K562 (cell line): ENCODE measurements around the gene SATB2. TPM values are rescaled to one million over a fixed set of nuclear protein-coding genes. Genes with fewer than 3 reads are reported as not detected.

Experiments used
- ATAC-seq: fragments of 200-7000 bp; cut with Tn5 transposase; 3 replicates; pipeline ENCODE4 v1.9.1; 2020; ENCODE audit warnings: moderate library complexity
- BruUV-seq: library from RNA; stranded (reverse); fragments of 400-500 nt; replicated peaks from 2 replicates; lab custom pipeline; 2021; lab: Mats Ljungman, UMichigan
- CTCF ChIA-PET: fragments of 300-600 bp; formaldehyde crosslinking; extraction: SDS; loops from one replicate; lab custom pipeline; 2021; ENCODE audit warnings: low intra/inter-chr PET ratio; lab: Yijun Ruan, JAX
- POLR2A ChIA-PET: fragments of 300-600, 350-650 bp; sonication (Branson Sonifier 250); formaldehyde crosslinking; extraction: SDS; loops from one replicate; lab custom pipeline; 2021; ENCODE audit warnings: antibody characterized with exemption, inconsistent platforms; lab: Yijun Ruan, JAX
- DNase-seq, 4 experiments: peaks; one replicate each; pipeline versions ENCODE4 v3.0.0 to v3.0.0-alpha.2; 2011 to 2018; ENCODE audit warnings: low spot score in 3 of 4, mixed read lengths in 3 of 4; ENCODE audit errors: extremely low read depth in 1 of 4
- FAIRE-seq: peaks from 2 replicates; lab custom pipeline; 2011; peaks lifted over from hg19 to GRCh38; lab: Jason Lieb, UNC
- H2AFZ ChIP-seq: 2 replicates; pipeline ENCODE4 v1.6.0; 2011; ENCODE audit warnings: low read depth, low read length, control low read depth, inconsistent platforms
- H3K27ac ChIP-seq: fragments of 200-600 bp; 3 replicates; pipeline ENCODE4 v1.8.0; 2011; ENCODE audit warnings: low read depth, mild to moderate bottlenecking, control low read depth, inconsistent platforms, low read length, moderate library complexity, mixed read lengths; ENCODE audit errors: extremely low read depth
- H3K27me3 ChIP-seq, 2 experiments: fragments of 300-600 bp in 1 of 2; 2 replicates in 1 of 2; 3 replicates in 1 of 2; pipeline versions ENCODE4 v1.6.0 to v1.8.0; 2011; ENCODE audit warnings: inconsistent platforms in 2 of 2, low read length in 2 of 2, mild to moderate bottlenecking in 1 of 2, mixed read lengths in 1 of 2, moderate library complexity in 1 of 2; ENCODE audit not compliant: control insufficient read depth in 2 of 2, insufficient read depth in 2 of 2
- H3K36me3 ChIP-seq: fragments of 300-600 bp; 3 replicates; pipeline ENCODE4 v1.8.0; 2011; ENCODE audit warnings: mild to moderate bottlenecking, low read length, inconsistent platforms; ENCODE audit not compliant: control insufficient read depth, insufficient read depth
- H3K4me1 ChIP-seq, 2 experiments: fragments of 200-600 bp in 1 of 2; replicated peaks in 1 of 2; 2 replicates in 1 of 2; 3 replicates in 1 of 2; pipeline versions ENCODE4 v1.5.1 to v1.8.0; 2011; ENCODE audit warnings: inconsistent platforms in 2 of 2, low read length in 2 of 2, mild to moderate bottlenecking in 1 of 2, mixed read lengths in 1 of 2, moderate library complexity in 1 of 2; ENCODE audit not compliant: control insufficient read depth in 2 of 2, insufficient read depth in 2 of 2
- H3K4me2 ChIP-seq: 2 replicates; pipeline ENCODE4 v1.6.1; 2011; ENCODE audit warnings: low read length, control low read depth, inconsistent platforms, mixed read lengths; ENCODE audit not compliant: insufficient read depth
- H3K4me3 ChIP-seq: fragments of 200-600 bp; sonication (generic), shearing (Covaris generic); 2 replicates; pipeline ENCODE4 v1.5.1; 2016; ENCODE audit warnings: control low read depth, inconsistent platforms
- H3K79me2 ChIP-seq: fragments of 200-600 bp; 3 replicates; pipeline ENCODE4 v1.8.0; 2011; ENCODE audit warnings: low read length, inconsistent platforms; ENCODE audit not compliant: control insufficient read depth, insufficient read depth
- H3K9ac ChIP-seq, 2 experiments: 2 replicates each; pipeline versions ENCODE4 v1.6.0 to v1.6.1; 2011; ENCODE audit warnings: low read depth in 2 of 2, low read length in 2 of 2, control low read depth in 1 of 2, inconsistent platforms in 1 of 2, mild to moderate bottlenecking in 1 of 2, mixed read lengths in 1 of 2; ENCODE audit not compliant: insufficient read depth in 1 of 2
- H3K9me1 ChIP-seq: one replicate; pipeline ENCODE4 v1.6.0; 2011; ENCODE audit warnings: inconsistent platforms, mild to moderate bottlenecking, low read length, moderate library complexity; ENCODE audit not compliant: control insufficient read depth, insufficient read depth
- H3K9me3 ChIP-seq: replicated peaks from 2 replicates; pipeline ENCODE4 v1.5.1; 2011; ENCODE audit warnings: low read depth, low read length, inconsistent platforms; ENCODE audit not compliant: control insufficient read depth, insufficient read depth
- H4K20me1 ChIP-seq: replicated peaks from 2 replicates; pipeline ENCODE4 v1.6.1; 2011; ENCODE audit warnings: low read length, inconsistent platforms, mixed read lengths; ENCODE audit not compliant: control insufficient read depth, insufficient read depth
- C11orf30 ChIP-seq: fragments of 450-650 bp; IDR thresholded peaks from 2 replicates; pipeline ENCODE4 v1.6.1; 2016; ENCODE audit warnings: low read depth, mild to moderate bottlenecking
- KLF13 ChIP-seq: fragments of 450-650 bp; IDR thresholded peaks from 2 replicates; pipeline ENCODE4 v1.6.1; 2016; ENCODE audit warnings: missing genetic modification characterization, low read depth, mild to moderate bottlenecking, missing compliant biosample characterization, moderate library complexity, borderline replicate concordance
- MAFG ChIP-seq: fragments of 450-650 bp; conservative IDR thresholded peaks from 2 replicates; pipeline ENCODE4 v1.6.1; 2016; ENCODE audit warnings: missing genetic modification characterization, missing compliant biosample characterization
- MEF2A ChIP-seq: IDR thresholded peaks from 2 replicates; pipeline ENCODE4 v1.6.1; 2011; ENCODE audit warnings: low read depth, mild to moderate bottlenecking, low read length, moderate library complexity; ENCODE audit not compliant: control insufficient read depth
- PHF21A ChIP-seq: fragments of 450-650 bp; IDR thresholded peaks from 2 replicates; pipeline ENCODE4 v1.6.1; 2017; ENCODE audit warnings: low read depth, borderline replicate concordance
- PTBP1 ChIP-seq: fragments of 200-400 bp; formaldehyde crosslinking; IDR thresholded peaks from 2 replicates; pipeline ENCODE4 v1.6.1; 2017; ENCODE audit warnings: low read depth, low read length
- SMARCB1 ChIP-seq: IDR thresholded peaks from 2 replicates; pipeline ENCODE4 v1.6.1; 2011; ENCODE audit warnings: improper control_type of control experiment, low read depth; ENCODE audit not compliant: insufficient read length
- TEAD4 ChIP-seq, 2 experiments: sonication (generic) in 1 of 2; formaldehyde crosslinking in 1 of 2; IDR thresholded peaks; 2 replicates each; pipeline versions ENCODE4 v1.6.1 to v1.8.0; 2012 to 2022; ENCODE audit warnings: borderline replicate concordance in 1 of 2, inconsistent platforms in 1 of 2, low read length in 1 of 2, mild to moderate bottlenecking in 1 of 2, missing genetic modification reagents in 1 of 2
- ZNF23 ChIP-seq: fragments of 250-450 bp; sonication (Bioruptor Pico); IDR thresholded peaks from 2 replicates; pipeline ENCODE4 v1.4.0; 2020; ENCODE audit warnings: mild to moderate bottlenecking
- ZNF232 ChIP-seq: sonication (generic); formaldehyde crosslinking; IDR thresholded peaks from 2 replicates; pipeline ENCODE4 v1.8.0; 2022; ENCODE audit warnings: mild to moderate bottlenecking, missing genetic modification reagents
- ZNF408 ChIP-seq: fragments of 250-450 bp; sonication (Bioruptor Pico); IDR thresholded peaks from 2 replicates; pipeline ENCODE4 v1.4.0; 2020; ENCODE audit warnings: low read depth, mild to moderate bottlenecking, moderate library complexity
- WGBS: fragments of 100-300 bp; shearing (Covaris generic); methylation state at CpG from one replicate; pipeline ENCODE4 v1.1.6; 2016; ENCODE audit warnings: low coverage, mixed read lengths; ENCODE audit not compliant: insufficient coverage; ENCODE audit errors: missing lambda C conversion rate; 5-methylcytosine and 5-hydroxymethylcytosine counted together
- in situ Hi-C: fragments of 300-500 bp; cut with MboI; formaldehyde crosslinking; loops from 4 replicates; pipeline ENCODE4 v1.15.0; 2018; ENCODE audit warnings: inconsistent platforms, mixed read lengths
- intact Hi-C: fragments of 100-400 bp; cut with micrococcal nuclease; formaldehyde crosslinking; loops from 2 replicates; pipeline ENCODE4 v1.14.2; 2022
- polyA plus RNA-seq, 8 experiments: library from polyadenylated mRNA; depleted of rRNA in 4 of 8; stranded (reverse) in 5 of 8; unstranded in 3 of 8; fragments of >200 nt; fragmentation: Nextera tagmentation in 2 of 8; fragmentation: Illumina TruSeq in 1 of 8; extraction: Ambion mirVana in 2 of 8; extraction: Trizol in 1 of 8; gene quantifications; 2 replicates each; pipeline versions ENCODE4 v1.2.1 to v1.2.3, GENCODE V29; 2011 to 2014; ENCODE audit warnings: inconsistent platforms in 1 of 8, missing spikeins in 1 of 8
- total RNA-seq, 7 experiments: library from RNA; depleted of rRNA in 6 of 7; stranded (reverse); fragments of >200 nt in 6 of 7; fragmentation: Illumina TruSeq in 2 of 7; extraction: Trizol in 2 of 7; gene quantifications; 2 replicates each; pipeline versions ENCODE4 v1.2.1 to v1.2.3, GENCODE V29; 2011 to 2021; ENCODE audit warnings: low replicate concordance in 1 of 7
- TF ChIP-seq, protein P1 (sequence below): fragments of 250-450 bp; sonication (Bioruptor Pico); IDR thresholded peaks from 2 replicates; pipeline ENCODE4 v1.9.0; 2021; ENCODE audit warnings: mild to moderate bottlenecking, inconsistent platforms
- TF ChIP-seq, protein P2 (sequence below): sonication (generic); formaldehyde crosslinking; IDR thresholded peaks from 2 replicates; pipeline ENCODE4 v1.8.1; 2023; ENCODE audit warnings: mild to moderate bottlenecking, missing genetic modification reagents, moderate library complexity
- TF ChIP-seq, protein P3 (sequence below): fragments of 250-450 bp; sonication (Bioruptor Pico); IDR thresholded peaks from 2 replicates; pipeline ENCODE4 v1.4.0; 2020

Gene SATB2
- total and polyA plus RNA-seq, 9 of the 15 experiments (the other 6 are each of a cell fraction or from before 2014, with no cell fraction given): 4.5 to 34.0 (median 15.1) TPM

DNA sequence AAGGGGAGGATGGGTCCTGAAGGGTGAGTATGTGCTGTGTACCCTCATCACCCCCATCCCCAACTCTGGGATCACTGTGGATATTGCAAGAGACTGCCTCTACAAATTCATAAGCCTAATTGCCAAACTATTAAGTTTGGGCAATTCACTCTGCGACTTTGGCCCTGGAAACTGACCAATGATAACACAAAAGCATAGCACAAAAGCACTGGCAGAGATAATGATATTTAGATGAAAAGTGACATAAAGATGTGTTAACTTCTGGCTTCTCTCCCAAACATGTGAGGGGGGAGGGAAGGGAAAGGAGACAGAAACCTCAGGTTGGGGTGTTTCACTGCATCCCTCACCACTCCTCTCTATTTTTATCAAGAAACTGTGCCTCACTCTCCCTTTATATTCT is 150.3 kb downstream of the SATB2 start:
- Histone ChIP-seq H3K4me3 (no peak overlapping the region), H3K9me1 (no peaks in the 10 kb centered on the region), H3K4me1 (no peaks in the 10 kb centered on the region), H3K27ac (no peak overlapping the region), H3K4me2 (no peak overlapping the region), H3K27me3 (no peaks in the 10 kb centered on the region), H4K20me1 (no peaks in the 10 kb centered on the region), H3K9ac (no peak overlapping the region), H3K36me3 (peaks cover 92% of the 10 kb centered on the region), H2AFZ (no peak overlapping the region), H3K9me3 (no peaks in the 10 kb centered on the region), H3K79me2 (no peaks in the 10 kb centered on the region)
- 89% methylated on average over 1 of the region's 1 CpG for WGBS
- in situ Hi-C loops: no loop called here
- DNase-seq: no peak
- no peak for ATAC-seq
- ChIA-PET CTCF (no interaction called here), POLR2A (no interaction called here)
- BruUV-seq: no TSS peak
- intact Hi-C loops: no loop called here
- FAIRE-seq: no peak
- TF ChIP-seq ZNF232 (CRISPR knock-in tag) (no peak), TEAD4 (IDR thresholded peaks at IDR 0.05; ENCODE audit: low read length) (no peak), TEAD4 (CRISPR knock-in tag; IDR thresholded peaks at IDR 0.05; ENCODE audit: borderline replicate concordance) (no peak), C11orf30 (no peak), ZNF23 (CRISPR knock-in tag) (no peak), MAFG (no peak), ZNF408 (CRISPR knock-in tag) (no peak), PHF21A (no peak), MEF2A (no peak), PTBP1 (no peak), SMARCB1 (no peak), KLF13 (no peak)
- TF ChIP-seq, protein P1, sequence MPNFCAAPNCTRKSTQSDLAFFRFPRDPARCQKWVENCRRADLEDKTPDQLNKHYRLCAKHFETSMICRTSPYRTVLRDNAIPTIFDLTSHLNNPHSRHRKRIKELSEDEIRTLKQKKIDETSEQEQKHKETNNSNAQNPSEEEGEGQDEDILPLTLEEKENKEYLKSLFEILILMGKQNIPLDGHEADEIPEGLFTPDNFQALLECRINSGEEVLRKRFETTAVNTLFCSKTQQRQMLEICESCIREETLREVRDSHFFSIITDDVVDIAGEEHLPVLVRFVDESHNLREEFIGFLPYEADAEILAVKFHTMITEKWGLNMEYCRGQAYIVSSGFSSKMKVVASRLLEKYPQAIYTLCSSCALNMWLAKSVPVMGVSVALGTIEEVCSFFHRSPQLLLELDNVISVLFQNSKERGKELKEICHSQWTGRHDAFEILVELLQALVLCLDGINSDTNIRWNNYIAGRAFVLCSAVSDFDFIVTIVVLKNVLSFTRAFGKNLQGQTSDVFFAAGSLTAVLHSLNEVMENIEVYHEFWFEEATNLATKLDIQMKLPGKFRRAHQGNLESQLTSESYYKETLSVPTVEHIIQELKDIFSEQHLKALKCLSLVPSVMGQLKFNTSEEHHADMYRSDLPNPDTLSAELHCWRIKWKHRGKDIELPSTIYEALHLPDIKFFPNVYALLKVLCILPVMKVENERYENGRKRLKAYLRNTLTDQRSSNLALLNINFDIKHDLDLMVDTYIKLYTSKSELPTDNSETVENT (CRISPR knock-in tag): no peak
- TF ChIP-seq, protein P2, sequence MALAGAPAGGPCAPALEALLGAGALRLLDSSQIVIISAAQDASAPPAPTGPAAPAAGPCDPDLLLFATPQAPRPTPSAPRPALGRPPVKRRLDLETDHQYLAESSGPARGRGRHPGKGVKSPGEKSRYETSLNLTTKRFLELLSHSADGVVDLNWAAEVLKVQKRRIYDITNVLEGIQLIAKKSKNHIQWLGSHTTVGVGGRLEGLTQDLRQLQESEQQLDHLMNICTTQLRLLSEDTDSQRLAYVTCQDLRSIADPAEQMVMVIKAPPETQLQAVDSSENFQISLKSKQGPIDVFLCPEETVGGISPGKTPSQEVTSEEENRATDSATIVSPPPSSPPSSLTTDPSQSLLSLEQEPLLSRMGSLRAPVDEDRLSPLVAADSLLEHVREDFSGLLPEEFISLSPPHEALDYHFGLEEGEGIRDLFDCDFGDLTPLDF (CRISPR knock-in tag): no peak
- TF ChIP-seq, protein P3, sequence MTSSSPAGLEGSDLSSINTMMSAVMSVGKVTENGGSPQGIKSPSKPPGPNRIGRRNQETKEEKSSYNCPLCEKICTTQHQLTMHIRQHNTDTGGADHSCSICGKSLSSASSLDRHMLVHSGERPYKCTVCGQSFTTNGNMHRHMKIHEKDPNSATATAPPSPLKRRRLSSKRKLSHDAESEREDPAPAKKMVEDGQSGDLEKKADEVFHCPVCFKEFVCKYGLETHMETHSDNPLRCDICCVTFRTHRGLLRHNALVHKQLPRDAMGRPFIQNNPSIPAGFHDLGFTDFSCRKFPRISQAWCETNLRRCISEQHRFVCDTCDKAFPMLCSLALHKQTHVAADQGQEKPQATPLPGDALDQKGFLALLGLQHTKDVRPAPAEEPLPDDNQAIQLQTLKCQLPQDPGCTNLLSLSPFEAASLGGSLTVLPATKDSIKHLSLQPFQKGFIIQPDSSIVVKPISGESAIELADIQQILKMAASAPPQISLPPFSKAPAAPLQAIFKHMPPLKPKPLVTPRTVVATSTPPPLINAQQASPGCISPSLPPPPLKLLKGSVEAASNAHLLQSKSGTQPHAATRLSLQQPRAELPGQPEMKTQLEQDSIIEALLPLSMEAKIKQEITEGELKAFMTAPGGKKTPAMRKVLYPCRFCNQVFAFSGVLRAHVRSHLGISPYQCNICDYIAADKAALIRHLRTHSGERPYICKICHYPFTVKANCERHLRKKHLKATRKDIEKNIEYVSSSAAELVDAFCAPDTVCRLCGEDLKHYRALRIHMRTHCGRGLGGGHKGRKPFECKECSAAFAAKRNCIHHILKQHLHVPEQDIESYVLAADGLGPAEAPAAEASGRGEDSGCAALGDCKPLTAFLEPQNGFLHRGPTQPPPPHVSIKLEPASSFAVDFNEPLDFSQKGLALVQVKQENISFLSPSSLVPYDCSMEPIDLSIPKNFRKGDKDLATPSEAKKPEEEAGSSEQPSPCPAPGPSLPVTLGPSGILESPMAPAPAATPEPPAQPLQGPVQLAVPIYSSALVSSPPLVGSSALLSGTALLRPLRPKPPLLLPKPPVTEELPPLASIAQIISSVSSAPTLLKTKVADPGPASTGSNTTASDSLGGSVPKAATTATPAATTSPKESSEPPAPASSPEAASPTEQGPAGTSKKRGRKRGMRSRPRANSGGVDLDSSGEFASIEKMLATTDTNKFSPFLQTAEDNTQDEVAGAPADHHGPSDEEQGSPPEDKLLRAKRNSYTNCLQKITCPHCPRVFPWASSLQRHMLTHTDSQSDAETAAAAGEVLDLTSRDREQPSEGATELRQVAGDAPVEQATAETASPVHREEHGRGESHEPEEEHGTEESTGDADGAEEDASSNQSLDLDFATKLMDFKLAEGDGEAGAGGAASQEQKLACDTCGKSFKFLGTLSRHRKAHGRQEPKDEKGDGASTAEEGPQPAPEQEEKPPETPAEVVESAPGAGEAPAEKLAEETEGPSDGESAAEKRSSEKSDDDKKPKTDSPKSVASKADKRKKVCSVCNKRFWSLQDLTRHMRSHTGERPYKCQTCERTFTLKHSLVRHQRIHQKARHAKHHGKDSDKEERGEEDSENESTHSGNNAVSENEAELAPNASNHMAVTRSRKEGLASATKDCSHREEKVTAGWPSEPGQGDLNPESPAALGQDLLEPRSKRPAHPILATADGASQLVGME: no peak
